Muscle of back (tissue), 11 donors: Measurements from ENCODE around the gene GNPTAB. TPM values are rescaled to one million over a fixed set of nuclear protein-coding genes. Genes with fewer than 3 reads are reported as not detected.

Source experiments
- DNase-seq, 3 donors: peaks; one replicate each; pipeline versions ENCODE4 v3.0.0 to v3.0.0-alpha.2; 2013
- polyA plus RNA-seq, 10 donors: library from polyadenylated mRNA; unstranded; fragments of 120-200 nt; gene quantifications; one replicate each; pipeline ENCODE4 v1.2.1, GENCODE V29; 2013; ENCODE audit not compliant: insufficient read length in 10 of 10

GNPTAB gene
- polyA plus RNA-seq, 10 donors = 14.5 to 24.3 (median 20.5) TPM

DNA sequence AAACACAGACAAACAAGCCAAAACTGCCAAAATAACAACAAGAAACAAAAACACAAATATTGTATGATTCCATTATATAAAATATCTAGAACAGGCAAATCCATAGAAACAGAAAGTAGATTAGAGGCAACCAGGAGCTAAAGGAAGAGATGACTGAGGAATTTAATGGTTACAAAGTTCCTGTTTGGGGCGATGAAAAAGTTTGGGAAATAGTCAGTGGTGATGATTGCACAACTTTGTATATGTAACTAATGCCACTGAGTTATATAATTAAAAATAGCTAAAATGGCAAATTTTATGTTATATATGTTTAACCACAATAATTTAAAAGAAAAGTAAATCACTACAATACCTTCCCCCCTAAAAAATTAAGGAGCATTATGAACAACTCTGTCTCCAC lies 24.5 kb downstream of the GNPTAB start:
- DNase-seq = no peak

DNA sequence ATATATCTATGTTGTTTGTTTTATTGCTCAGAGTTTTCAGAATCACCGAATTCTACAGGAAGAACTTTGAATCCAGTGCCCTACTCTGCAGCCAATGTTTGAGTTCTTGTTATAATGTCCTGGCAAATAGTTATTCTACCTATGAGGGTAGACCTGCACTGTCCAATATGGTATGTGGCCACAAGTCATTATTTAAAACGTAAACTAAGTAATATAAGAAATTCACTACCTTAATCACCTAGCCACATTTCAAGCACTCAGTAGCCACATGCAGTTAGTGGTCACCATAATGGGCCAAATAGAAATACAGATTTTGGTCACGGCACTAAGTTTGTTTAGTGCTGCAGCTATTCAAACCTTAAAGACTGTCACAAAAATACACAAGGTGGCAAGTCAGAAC lies 26.4 kb downstream of the GNPTAB start:
- no peak for DNase-seq

DNA sequence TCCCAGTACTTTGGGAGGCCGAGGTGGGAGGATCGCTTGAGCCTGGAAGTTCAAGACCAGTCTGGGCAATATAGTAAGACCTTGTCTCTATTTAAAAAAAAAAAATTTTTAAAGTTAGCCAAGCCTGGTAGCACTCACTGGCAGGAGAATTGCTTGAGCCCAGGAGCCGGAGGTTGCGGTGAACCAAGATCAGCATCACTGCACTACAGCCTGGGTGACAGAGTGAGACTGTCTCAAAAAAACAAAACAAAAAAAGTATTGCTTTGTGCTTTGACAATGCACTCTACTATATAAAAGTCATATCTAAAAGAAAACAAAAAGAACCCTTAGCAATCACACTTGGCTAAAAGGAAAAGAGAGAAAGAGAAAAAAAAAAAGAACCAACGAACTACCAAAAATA lies 26.8 kb downstream of the GNPTAB start:
- DNase-seq = no peak

DNA sequence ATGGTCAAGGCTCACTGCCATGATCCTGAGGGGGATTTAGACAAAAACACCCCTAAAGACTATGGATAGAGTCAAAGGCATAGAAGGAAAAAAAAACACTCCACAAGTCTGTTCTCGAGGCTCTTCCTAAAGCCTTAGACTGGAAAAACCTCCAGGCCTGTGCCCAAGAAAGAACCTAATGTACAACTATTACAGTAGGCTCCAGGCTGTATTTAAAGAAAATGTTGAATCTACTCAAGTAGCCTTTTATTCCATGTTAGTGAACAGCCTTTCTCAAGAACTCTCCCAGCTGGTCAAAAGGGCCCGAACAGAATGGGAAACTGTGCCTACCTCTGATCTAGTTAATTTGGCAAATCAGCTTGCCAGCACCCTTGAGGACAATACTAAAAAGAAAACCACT lies 28.3 kb downstream of the GNPTAB start:
- no peak for DNase-seq

DNA sequence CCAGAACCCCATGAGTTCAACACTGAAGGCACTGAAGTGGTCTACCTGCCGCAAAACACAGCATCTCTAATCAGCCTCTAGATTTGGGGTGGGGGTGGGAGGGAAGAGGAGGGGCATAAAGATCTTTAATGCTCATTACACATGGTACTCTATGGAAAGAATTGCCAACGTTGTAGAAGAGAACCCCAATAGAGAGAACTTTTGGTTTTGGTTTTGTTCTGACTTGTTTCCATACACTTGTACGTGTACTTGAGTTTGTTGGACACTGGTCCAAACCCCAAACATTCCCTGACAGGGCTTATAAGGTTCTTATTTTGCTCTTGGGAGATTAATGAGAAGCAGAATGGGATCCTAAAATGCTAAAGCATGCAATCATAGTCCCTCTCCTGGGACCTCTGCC lies 31.0 kb downstream of the GNPTAB start:
- DNase-seq = no peak

DNA sequence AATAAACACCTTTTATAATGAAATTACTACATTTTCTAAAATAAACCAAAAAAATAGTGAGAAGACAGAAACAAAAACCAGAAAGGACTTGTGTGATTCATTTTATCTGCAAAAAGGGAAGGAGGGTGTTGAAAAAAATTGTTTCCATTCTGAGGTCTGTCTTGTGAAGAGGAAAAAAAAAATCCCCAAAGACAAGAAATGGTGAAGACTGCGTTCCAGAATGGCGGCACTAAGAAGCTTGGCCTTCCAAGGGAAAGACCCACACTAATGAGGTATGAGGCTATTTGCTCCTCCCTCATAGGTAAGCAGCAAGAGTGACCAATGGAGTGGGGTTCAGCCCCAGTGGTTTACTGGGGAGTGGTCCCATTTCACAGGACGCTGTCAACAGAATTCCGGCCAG lies 35.0 kb downstream of the GNPTAB start:
- DNase-seq = no peak

DNA sequence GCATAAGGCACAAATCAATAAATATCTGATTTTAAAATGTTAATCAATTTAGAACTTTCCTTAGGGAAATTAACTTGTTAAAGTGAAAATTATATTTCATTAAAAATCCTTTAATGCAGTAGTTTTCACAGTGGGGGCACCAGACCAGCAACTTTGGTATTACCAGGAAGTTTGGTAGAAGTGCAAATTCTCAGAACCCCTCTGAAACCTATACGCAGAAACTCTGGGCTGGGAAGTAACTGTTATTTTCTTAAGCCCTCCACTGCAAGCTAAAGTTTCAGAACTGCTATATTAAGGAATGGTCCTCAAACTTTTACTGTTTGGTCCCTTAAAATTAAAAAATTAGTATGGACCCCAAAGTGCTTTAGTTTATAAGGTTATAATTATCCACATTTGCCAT lies 35.7 kb downstream of the GNPTAB start:
- no peak for DNase-seq

DNA sequence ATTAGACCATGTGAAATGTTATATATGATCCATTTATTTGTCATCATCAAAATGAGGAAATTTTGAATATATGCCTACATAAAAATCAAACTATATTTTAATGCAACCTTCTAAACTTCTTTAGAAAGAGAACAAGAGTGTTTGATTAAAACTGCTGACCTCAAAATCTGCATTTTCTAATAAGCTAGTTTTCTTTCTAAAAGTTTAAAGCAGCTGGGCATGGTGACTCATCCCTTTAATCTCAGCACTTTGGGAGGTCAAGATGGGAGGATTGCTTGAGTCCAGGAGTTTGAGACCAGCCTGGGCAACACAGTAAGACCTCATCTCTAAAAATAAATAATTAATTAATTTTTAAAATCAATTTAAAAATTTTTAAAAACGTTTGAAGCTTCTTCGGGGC lies 36.2 kb downstream of the GNPTAB start:
- no peak for DNase-seq

DNA sequence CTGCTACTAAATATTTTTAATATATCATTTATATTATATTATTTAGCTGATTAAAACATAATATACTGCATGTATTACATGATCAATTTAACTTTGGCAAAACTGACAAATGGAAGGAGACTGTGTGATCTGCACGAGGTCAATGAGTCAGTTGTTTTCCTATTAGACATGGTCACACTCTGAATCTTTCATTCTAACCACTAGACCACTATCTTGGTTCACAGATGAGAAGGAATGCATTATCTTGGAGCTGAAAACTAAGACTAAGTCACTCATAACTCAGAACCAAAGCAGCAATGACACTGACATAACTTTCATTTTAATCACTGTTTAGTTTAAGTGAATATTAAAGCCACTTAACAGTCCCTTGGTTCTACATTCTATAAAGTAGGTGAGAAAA lies 37.4 kb downstream of the GNPTAB start:
- DNase-seq = peak in 1 of 3 donors; percentile 25

DNA sequence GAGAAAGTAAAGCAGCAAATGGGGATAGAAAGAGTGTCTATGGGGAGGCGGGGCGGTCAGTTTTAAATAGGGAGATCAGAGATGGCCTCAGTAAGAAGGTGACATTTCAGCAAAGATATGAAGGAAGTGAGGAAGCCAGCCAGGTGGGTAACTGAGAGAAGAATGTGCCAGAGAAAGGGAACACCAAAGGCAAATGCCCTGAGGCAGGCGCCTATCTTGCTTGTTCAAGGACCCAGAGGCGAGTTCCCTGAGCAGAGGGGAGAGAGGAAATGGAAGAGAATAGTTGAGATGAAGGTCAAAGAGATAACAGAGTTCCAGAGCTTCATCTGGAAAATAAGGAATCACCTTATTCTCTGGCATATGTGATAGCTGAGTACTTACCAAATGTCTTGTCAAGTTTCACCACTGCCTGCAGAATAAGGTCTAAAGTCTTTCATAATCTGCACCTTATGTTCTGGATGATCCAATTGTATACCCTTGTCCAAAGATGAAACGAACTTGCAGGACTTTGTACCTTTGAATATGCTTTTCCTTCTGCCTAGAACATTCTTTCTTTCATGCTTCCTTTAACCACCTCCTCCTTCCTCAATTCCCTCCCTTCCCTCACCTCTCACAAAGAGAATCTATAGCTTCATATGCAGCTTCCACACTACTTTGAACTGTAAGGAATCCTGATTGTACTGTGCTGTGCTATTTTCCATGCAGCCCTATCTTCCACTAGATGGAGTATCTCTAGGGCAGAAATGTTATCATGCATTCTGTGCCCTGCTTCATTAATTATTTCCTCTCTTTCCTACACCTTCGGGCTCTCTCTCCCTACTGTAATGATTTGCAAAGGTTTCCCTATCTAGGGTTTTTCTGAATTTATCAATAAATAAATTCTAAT lies 38.5 kb downstream of the GNPTAB start:
- no peak for DNase-seq

DNA sequence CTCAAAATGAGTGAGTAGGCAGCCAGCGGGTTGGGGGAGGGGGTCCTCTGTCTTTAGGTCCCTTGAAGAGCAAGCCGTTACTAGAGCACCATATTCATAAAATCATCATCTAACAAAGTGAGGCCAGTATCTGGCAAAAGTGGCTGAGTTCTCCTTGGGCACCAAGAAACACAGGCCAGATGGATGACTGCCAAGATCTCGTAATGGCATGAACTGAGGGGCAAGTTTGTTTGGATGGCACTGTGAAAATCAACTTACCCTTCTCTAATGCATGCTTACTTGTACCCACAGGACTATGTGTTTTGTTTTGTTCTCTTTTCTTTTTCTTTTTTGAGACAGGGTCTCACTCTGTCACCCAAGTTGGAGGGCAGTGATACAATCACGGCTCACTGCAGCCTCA lies 41.6 kb downstream of the GNPTAB start:
- no peak for DNase-seq

DNA sequence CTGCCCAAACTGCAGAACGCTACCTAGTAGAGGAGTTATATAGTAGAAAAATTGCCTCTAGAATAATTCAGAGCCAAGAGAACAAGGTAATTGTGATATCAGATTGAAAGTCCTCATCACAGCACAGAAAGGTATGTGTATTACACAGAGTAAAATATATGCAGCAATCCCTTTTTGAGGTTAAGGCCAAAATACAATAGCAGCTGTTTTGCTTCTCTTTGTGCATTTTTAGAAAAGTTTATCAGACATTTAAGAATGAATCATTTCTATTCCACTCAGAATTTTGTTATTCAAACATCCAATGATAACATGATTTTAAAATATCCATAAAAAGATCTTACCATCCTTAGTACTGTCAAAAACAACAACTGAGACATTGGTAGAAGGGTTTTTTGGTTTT lies 45.1 kb downstream of the GNPTAB start:
- no peak for DNase-seq

DNA sequence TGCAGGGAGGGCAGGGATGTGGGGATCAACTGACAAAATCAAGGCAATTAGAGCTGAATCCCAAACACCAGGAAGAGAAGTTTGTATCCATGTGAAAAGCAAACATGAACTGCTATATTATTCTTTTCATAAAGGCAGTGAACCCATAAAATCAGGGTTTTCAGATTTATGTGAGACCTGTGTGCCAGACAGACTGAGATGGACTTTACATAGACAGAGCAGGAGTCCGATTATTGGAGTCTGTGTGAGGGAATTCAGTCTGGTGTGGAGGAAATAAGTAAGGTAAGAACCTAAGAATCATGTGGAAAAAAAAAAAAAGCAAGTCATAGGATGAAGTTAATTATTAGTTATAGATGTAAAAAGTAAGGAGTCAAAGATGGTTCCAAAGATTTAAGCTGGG lies 46.4 kb downstream of the GNPTAB start:
- no peak for DNase-seq

DNA sequence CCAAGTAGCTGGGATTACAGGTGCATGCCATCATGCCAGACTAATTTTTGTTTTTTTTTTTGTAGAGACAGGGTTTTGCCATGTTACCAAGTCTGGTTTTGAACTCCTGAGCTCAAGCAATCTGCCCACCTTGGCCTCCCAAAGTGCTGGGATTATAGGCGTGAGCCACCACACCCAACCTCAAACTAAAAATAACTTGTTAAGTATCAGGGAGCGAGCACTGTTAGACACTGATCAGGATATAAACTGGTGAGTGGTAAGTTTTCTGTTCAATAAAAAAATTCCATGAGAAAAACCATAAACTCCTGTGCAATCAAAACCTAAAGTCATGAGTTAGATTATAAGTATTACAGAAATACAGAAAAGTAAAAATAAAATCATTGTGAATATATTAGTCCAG lies 46.9 kb downstream of the GNPTAB start:
- DNase-seq = no peak

DNA sequence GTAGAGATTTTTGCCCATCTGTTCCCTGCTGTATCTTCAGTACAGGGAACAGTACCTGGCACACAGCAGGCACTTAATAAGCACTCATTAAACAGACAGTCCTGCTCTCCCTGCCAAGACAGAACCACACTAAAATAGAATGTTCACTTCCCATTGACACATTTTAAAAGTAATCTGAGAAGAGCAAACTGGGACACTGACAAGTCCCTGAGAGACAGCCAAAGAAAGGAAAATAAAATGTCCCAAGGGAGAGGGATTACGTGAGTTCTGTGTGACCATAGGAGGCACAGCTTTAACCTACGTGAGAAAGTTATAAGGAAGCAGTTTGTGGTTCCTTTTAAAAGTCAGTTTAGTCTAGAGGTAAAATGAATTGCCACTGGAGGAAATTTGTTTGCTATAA lies 47.6 kb downstream of the GNPTAB start:
- DNase-seq = no peak

DNA sequence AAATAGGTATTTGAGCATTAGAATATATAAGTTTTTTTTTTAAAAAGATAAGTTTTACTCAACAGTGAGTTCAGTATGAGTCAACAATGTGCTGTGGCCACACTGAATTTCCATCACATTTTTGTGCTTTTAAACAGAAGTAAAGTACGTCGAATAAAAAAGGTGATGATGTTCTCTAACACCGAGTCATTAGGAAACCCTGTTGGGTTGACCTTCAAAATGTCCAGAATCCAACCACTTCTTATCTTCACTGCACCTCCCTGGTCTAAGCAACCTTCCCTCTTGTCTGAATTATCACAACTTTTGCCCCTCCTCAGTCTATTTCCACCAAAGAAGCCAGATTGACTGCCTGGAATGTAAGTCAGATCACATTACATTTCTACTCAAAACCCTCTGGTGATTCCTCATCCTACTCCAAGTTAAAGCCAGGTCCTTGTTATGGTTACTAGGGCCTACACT lies 48.5 kb downstream of the GNPTAB start:
- peak in 1 of 3 donors; percentile 21 for DNase-seq

DNA sequence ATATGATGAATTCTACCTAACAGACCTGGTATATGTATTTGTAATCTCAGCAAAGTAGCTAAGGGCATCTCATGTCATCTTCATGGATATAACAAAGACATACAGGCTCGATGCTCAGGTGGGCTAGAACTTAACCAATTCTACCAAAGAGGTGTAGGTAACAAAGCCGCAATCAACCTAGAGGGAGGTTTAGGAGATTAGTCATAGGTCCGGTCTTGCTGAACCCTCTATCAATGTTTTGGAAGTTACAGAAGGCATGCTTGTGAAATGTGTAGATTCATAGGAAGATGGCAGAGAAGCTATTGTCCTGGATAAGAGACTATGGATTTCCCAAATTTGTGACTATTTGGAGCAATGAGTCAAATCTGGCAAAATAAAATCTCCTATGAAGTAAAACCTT lies 48.9 kb downstream of the GNPTAB start:
- DNase-seq = no peak

DNA sequence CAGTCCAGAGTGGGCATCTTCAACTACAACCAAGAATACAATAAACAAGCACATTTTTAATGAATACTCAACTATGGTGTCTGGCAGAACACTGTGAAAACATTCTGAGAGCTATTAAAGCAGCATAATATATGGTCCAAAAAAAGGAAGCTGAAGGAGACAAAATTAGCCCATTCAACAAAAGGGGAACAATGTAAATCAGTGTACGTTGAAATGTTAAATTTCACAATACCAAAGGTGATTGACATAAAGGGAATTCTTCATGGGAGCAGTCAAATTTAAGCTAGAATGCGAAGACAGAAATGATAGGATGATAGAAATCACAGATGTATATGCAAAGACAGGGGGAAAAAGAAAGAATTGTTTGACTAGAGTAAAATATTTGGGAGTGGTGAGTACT lies 50.2 kb downstream of the GNPTAB start:
- no peak for DNase-seq

DNA sequence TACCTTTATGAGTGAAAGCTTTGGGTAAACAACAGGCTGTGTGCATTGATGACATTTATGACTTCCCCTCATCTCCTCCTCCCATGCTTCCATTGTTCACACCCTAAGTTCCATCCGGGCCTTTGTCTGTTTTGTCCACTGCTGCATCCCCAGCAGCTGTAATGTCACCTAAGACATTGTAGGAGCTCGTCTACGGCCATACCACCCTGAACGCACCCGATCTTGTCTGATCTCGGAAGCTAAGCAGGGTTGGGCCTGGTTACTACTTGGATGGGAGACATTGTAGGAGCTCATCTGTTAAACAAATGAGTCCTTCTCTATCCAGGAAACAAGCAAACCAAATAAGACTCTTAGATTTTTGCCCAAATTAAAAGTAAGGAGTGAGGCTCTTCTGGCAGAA lies 51.1 kb downstream of the GNPTAB start:
- DNase-seq = no peak

DNA sequence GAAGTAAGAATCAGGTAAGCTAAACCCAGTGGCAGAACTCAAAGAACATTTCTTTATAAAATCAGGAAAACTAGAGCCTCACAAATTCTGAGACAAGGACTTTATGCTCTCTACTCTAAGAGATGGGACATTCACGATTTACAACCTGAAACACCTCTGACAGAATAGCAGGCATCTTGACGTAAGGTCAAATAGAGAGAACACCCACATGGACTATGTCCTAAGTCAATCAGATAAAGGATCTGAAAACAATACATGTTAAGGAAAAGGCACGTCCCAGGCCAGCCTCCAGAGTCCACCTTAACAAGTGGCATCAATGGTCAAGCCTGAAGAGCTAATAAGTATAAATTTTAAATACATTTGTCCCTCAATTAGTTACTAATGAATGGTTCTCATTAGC lies 51.6 kb downstream of the GNPTAB start:
- no peak for DNase-seq

DNA sequence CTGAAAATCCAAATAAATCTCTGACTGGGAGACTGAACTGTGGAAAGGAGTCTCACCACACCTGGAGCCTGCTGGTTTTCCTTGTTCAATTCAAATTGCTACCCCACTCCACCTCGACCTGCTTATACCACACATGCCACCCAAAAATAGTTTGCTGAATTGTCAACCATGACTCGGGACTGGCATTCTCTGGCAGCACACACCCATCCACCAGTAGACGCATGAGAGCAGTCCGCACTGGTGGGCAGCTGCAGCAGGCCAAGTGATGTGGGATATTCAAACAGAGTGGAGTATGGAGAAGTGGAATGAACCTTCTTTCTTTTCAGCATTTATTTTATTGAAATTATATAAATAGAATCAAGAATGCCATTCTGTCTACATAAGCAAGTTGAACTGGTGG lies 52.8 kb downstream of the GNPTAB start:
- no peak for DNase-seq

DNA sequence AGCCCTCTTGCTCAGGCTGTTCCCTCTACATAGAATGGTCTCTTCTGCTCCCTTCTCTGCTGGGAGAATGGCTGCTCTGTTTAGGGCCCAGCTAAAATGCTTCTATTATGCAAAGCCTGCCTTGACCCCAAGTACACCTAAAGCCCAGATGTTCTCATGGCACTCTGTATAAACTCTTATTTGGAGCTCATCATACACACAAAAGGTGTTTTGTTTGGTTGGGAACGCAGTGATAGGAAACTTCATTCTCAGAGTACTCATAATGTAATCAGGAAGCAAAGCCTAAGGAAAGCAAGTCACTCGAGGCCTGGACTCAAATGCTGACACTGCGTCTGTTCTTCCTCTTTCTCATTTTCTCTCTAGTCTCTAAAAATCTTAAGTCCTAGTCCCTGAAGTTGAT lies 53.3 kb downstream of the GNPTAB start:
- DNase-seq = peak in 1 of 3 donors; percentile 14

DNA sequence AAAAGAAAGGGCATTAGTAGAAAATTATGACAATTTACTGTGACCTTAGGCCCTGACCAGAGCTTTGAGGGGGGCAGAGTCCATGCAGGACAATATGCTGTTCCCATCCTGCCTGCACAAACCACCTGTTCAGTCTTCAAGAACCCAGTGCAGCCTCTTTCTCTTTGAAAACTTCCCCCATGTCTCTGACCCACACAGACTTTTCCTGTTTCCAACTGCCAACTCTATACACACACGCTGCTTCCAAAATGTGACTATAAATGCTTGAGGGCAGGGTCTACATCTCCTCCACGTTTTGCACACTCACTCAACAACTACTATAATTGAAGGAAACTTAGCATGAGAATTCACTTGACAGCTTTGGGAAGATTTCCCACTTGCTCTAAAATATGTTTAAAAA lies 54.9 kb downstream of the GNPTAB start:
- DNase-seq = no peak

DNA sequence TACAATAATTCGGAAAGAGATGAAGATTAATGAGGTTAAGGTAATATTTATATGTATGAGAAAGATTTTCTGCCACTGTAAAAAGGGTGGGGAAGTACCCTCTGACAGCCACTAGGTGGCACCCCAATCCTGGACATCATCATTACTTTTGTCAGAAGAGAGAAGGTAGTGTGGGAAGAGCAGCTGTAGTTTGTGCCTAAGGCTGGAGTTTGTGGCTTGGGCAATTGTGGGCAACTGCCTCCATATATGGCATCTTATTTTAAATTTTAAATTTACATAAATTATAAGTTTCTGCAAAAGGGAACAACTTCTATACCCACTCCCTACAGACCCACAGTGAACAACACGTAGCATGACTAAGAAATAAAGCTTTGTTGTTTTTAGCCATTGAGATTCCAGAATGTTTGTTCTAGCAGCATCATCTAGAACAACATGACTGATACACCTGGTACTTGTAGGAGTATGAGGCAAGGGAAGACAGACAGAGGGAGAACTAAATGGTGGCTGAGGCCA lies 57.1 kb downstream of the GNPTAB start:
- DNase-seq = peak; percentile 45 to 71 (median 68)
